Astrocyte (in vitro differentiated cells and primary cell): Measurements from ENCODE around the gene TUBGCP5. TPM values are rescaled to one million over a fixed set of nuclear protein-coding genes. Genes with fewer than 3 reads are reported as not detected.

Experiments used
- DNase-seq: peaks from one replicate; pipeline ENCODE4 v3.0.0-alpha.2; 2010; ENCODE audit warnings: low read depth
- FAIRE-seq: peaks from 2 replicates; lab custom pipeline; 2011; peaks lifted over from hg19 to GRCh38; lab: Jason Lieb, UNC
- H2AFZ ChIP-seq: 2 replicates; pipeline ENCODE4 v1.6.0; 2012; ENCODE audit warnings: low read depth, low read length, inconsistent platforms
- H3K27ac ChIP-seq: 2 replicates; pipeline ENCODE4 v1.5.1; 2011; ENCODE audit warnings: low read depth, low read length, inconsistent platforms
- H3K27me3 ChIP-seq: 2 replicates; pipeline ENCODE4 v1.6.0; 2011; ENCODE audit warnings: low read length, inconsistent platforms; ENCODE audit not compliant: insufficient read depth
- H3K36me3 ChIP-seq: 2 replicates; pipeline ENCODE4 v1.5.1; 2011; ENCODE audit warnings: low read length, inconsistent platforms; ENCODE audit not compliant: insufficient read depth
- H3K4me1 ChIP-seq: 2 replicates; pipeline ENCODE4 v1.5.1; 2011; ENCODE audit warnings: low read length, inconsistent platforms; ENCODE audit not compliant: insufficient read depth
- H3K4me2 ChIP-seq: 2 replicates; pipeline ENCODE4 v1.6.0; 2012; ENCODE audit warnings: low read length, inconsistent platforms
- H3K4me3 ChIP-seq: 2 replicates; pipeline ENCODE4 v1.5.1; 2011; ENCODE audit warnings: low read depth, mild to moderate bottlenecking, low read length, inconsistent platforms; ENCODE audit not compliant: insufficient read depth
- H3K79me2 ChIP-seq: 2 replicates; pipeline ENCODE4 v1.6.0; 2012; ENCODE audit warnings: mild to moderate bottlenecking, low read length, inconsistent platforms; ENCODE audit not compliant: insufficient read depth
- H3K9ac ChIP-seq: 2 replicates; pipeline ENCODE4 v1.6.0; 2012; ENCODE audit warnings: mild to moderate bottlenecking, low read length, inconsistent platforms
- H3K9me3 ChIP-seq: 2 replicates; pipeline ENCODE4 v1.5.1; 2012; ENCODE audit warnings: low read depth, mild to moderate bottlenecking, low read length, inconsistent platforms; ENCODE audit not compliant: insufficient read depth
- H4K20me1 ChIP-seq: 2 replicates; pipeline ENCODE4 v1.6.0; 2012; ENCODE audit warnings: low read length, inconsistent platforms; ENCODE audit not compliant: insufficient read depth
- H3K27ac Mint-ChIP-seq: one replicate; pipeline ENCODE4 v1.8.0; 2021; ENCODE audit warnings: mild to moderate bottlenecking, mixed read lengths; ENCODE audit not compliant: unreplicated experiment
- H3K27me3 Mint-ChIP-seq: one replicate; pipeline ENCODE4 v1.8.0; 2021; ENCODE audit warnings: low read depth, mixed read lengths; ENCODE audit not compliant: unreplicated experiment
- H3K36me3 Mint-ChIP-seq: one replicate; pipeline ENCODE4 v1.8.0; 2021; ENCODE audit warnings: low read depth, mixed read lengths; ENCODE audit not compliant: unreplicated experiment
- H3K4me1 Mint-ChIP-seq: one replicate; pipeline ENCODE4 v1.8.0; 2021; ENCODE audit warnings: low read depth, mixed read lengths; ENCODE audit not compliant: unreplicated experiment
- H3K4me3 Mint-ChIP-seq: one replicate; pipeline ENCODE4 v1.8.0; 2021; ENCODE audit warnings: mild to moderate bottlenecking, moderate library complexity, mixed read lengths; ENCODE audit not compliant: unreplicated experiment
- H3K9me3 Mint-ChIP-seq: one replicate; pipeline ENCODE4 v1.8.0; 2021; ENCODE audit warnings: mild to moderate bottlenecking, mixed read lengths; ENCODE audit not compliant: unreplicated experiment
- CTCF ChIP-seq: IDR thresholded peaks from 2 replicates; pipeline ENCODE4 v1.5.1; 2011; ENCODE audit warnings: low read depth, mild to moderate bottlenecking, inconsistent platforms, low read length, moderate library complexity; ENCODE audit not compliant: insufficient read depth
- EZH2 ChIP-seq: IDR thresholded peaks from 2 replicates; pipeline ENCODE4 v1.6.1; 2012; ENCODE audit warnings: mild to moderate bottlenecking, low read length, inconsistent platforms; ENCODE audit not compliant: insufficient read depth
- total RNA-seq: library from RNA; stranded (reverse); gene quantifications from 2 replicates; pipeline ENCODE4 v1.2.1, GENCODE V29; 2021

TUBGCP5 gene
- total RNA-seq, 1 donor from 2014 or later = 13.8 TPM

GRCh38 chr15:22955544-22956119, 83.7 kb downstream of the TUBGCP5 start:
- no peak overlapping the region for H3K27ac ChIP-seq
- Mint-ChIP-seq H3K27me3 (no peaks in the 10 kb centered on the region), H3K36me3 (peaks cover 4% of the 10 kb centered on the region), H3K27ac (peak overlapping the region; percentile 41), H3K9me3 (no peaks in the 10 kb centered on the region), H3K4me3 (no peak overlapping the region), H3K4me1 (peaks cover 21% of the 10 kb centered on the region)
- FAIRE-seq (no peak), DNase-seq (no peak)
- H3K79me2 ChIP-seq = peaks cover 93% of the 10 kb centered on the region
- no peak overlapping the region for H3K4me2 ChIP-seq
- H3K4me1 ChIP-seq = peaks cover 2% of the 10 kb centered on the region
- H3K27me3 ChIP-seq = no peaks in the 10 kb centered on the region
- H4K20me1 ChIP-seq = peaks cover 87% of the 10 kb centered on the region
- H3K9ac ChIP-seq = no peak overlapping the region
- H3K9me3 ChIP-seq = no peaks in the 10 kb centered on the region
- H3K4me3 ChIP-seq = no peak overlapping the region
- no peaks in the 10 kb centered on the region for H3K36me3 ChIP-seq
- TF ChIP-seq EZH2 (no peak), CTCF (no peak)
- no peak overlapping the region for H2AFZ ChIP-seq

GRCh38 chr15:22954798-22955543, 84.4 kb downstream of the TUBGCP5 start:
- Histone ChIP-seq H3K79me2 (peaks cover 93% of the 10 kb centered on the region), H3K4me3 (no peak overlapping the region), H3K27ac (no peak overlapping the region), H2AFZ (no peak overlapping the region), H3K36me3 (no peaks in the 10 kb centered on the region), H3K4me1 (peaks cover under 1% of the 10 kb centered on the region), H3K4me2 (no peak overlapping the region), H3K9me3 (no peaks in the 10 kb centered on the region), H4K20me1 (peaks cover 87% of the 10 kb centered on the region), H3K27me3 (no peaks in the 10 kb centered on the region), H3K9ac (no peak overlapping the region)
- H3K27ac Mint-ChIP-seq = no peak overlapping the region
- peaks cover 2% of the 10 kb centered on the region for H3K36me3 Mint-ChIP-seq
- TF ChIP-seq CTCF (no peak), EZH2 (no peak)
- no peaks in the 10 kb centered on the region for H3K9me3 Mint-ChIP-seq
- DNase-seq = no peak
- H3K27me3 Mint-ChIP-seq = no peaks in the 10 kb centered on the region
- H3K4me3 Mint-ChIP-seq = no peak overlapping the region
- FAIRE-seq = no peak
- H3K4me1 Mint-ChIP-seq = peaks cover 21% of the 10 kb centered on the region

- Mint-ChIP-seq H3K27ac (no peak overlapping the region), H3K4me3 (no peak overlapping the region), H3K36me3 (peaks cover 2% of the 10 kb centered on the region), H3K4me1 (peaks cover 22% of the 10 kb centered on the region), H3K9me3 (no peaks in the 10 kb centered on the region), H3K27me3 (no peaks in the 10 kb centered on the region)
- Histone ChIP-seq H3K27me3 (no peaks in the 10 kb centered on the region), H3K27ac (no peak overlapping the region), H3K4me2 (no peak overlapping the region), H4K20me1 (peaks cover 82% of the 10 kb centered on the region), H3K4me3 (no peak overlapping the region), H3K79me2 (peaks cover 93% of the 10 kb centered on the region), H2AFZ (no peak overlapping the region), H3K4me1 (peaks cover 5% of the 10 kb centered on the region), H3K9ac (no peak overlapping the region), H3K36me3 (no peaks in the 10 kb centered on the region), H3K9me3 (no peaks in the 10 kb centered on the region)
- DNase-seq = no peak
- no peak for FAIRE-seq
- TF ChIP-seq CTCF (no peak), EZH2 (no peak)
These were observed 85.0 kb downstream of the TUBGCP5 start for GRCh38 chr15:22954326-22954725.
